MM.1S (cell line): ENCODE measurements around the gene CDCA8.

Experiments used
- DNase-seq: peaks from one replicate; pipeline ENCODE4 v3.0.0-alpha.2; 2015
- H2AFZ ChIP-seq: fragments of 300-600 bp; sonication (generic); 2 replicates; pipeline ENCODE4 v1.6.0; 2016; ENCODE audit warnings: antibody characterized with exemption, low read length
- H3F3A ChIP-seq: fragments of 300-600 bp; sonication (generic); 2 replicates; pipeline ENCODE4 v1.6.1; 2016; ENCODE audit warnings: mild to moderate bottlenecking, antibody characterized with exemption, low read length, moderate library complexity, mixed read lengths; ENCODE audit not compliant: insufficient read depth
- H3K27ac ChIP-seq: fragments of 300-600 bp; sonication (generic); 2 replicates; pipeline ENCODE4 v1.5.1; 2016; ENCODE audit warnings: mild to moderate bottlenecking, low read length
- H3K27me3 ChIP-seq: fragments of 300-600 bp; sonication (generic); replicated peaks from 2 replicates; pipeline ENCODE4 v1.6.0; 2016; ENCODE audit warnings: low read length; ENCODE audit not compliant: insufficient read depth
- H3K36me3 ChIP-seq: fragments of 300-600 bp; sonication (generic); replicated peaks from 2 replicates; pipeline ENCODE4 v1.6.1; 2016; ENCODE audit warnings: mild to moderate bottlenecking, low read length, mixed read lengths; ENCODE audit not compliant: insufficient read depth
- H3K4me1 ChIP-seq: fragments of 300-600 bp; sonication (generic); 2 replicates; pipeline ENCODE4 v1.6.1; 2016; ENCODE audit warnings: low read length, mixed read lengths
- H3K4me2 ChIP-seq: fragments of 300-600 bp; sonication (generic); 2 replicates; pipeline ENCODE4 v1.6.0; 2016; ENCODE audit warnings: low read depth, low read length
- H3K4me3 ChIP-seq: fragments of 300-600 bp; sonication (generic); 2 replicates; pipeline ENCODE4 v1.5.1; 2016; ENCODE audit warnings: low read length, mixed read lengths
- H3K79me2 ChIP-seq: fragments of 300-600 bp; sonication (generic); 2 replicates; pipeline ENCODE4 v1.6.1; 2016; ENCODE audit warnings: mixed run types, low read length, mixed read lengths
- H3K9ac ChIP-seq: fragments of 300-600 bp; sonication (generic); 2 replicates; pipeline ENCODE4 v1.6.1; 2016; ENCODE audit warnings: low read length, mixed read lengths
- H3K9me2 ChIP-seq: fragments of 300-600 bp; sonication (generic); replicated peaks from 2 replicates; pipeline ENCODE4 v1.6.1; 2016; ENCODE audit warnings: mild to moderate bottlenecking, low read length, mixed read lengths; ENCODE audit not compliant: insufficient read depth
- H3K9me3 ChIP-seq: fragments of 300-600 bp; sonication (generic); replicated peaks from 2 replicates; pipeline ENCODE4 v1.6.1; 2016; ENCODE audit warnings: mild to moderate bottlenecking, low read length, mixed read lengths; ENCODE audit not compliant: insufficient read depth
- H4K20me1 ChIP-seq: fragments of 300-600 bp; sonication (generic); 2 replicates; pipeline ENCODE4 v1.6.1; 2016; ENCODE audit warnings: mild to moderate bottlenecking, low read length, moderate library complexity, mixed read lengths; ENCODE audit not compliant: insufficient read depth
- CTCF ChIP-seq: fragments of 300-600 bp; sonication (generic); IDR thresholded peaks from 2 replicates; pipeline ENCODE4 v1.5.1; 2016; ENCODE audit warnings: antibody characterized with exemption, low read length, mixed read lengths
- EZH2 ChIP-seq: fragments of 300-600 bp; sonication (generic); optimal IDR thresholded peaks from 2 replicates; pipeline ENCODE3; 2017; ENCODE audit warnings: low read depth, mild to moderate bottlenecking, antibody characterized with exemption, low read length, mixed read lengths
- EZH2phosphoT487 ChIP-seq: fragments of 300-600 bp; sonication (generic); IDR thresholded peaks from 2 replicates; pipeline ENCODE4 v1.6.1; 2018; ENCODE audit warnings: antibody characterized with exemption, low read length

The CDCA8 gene

GRCh38 chr1:37730376-37730775 is 38.1 kb downstream of the CDCA8 start:
- Histone ChIP-seq H3K4me1 (no peaks in the 10 kb centered on the region), H3K4me3 (no peak overlapping the region), H2AFZ (no peak overlapping the region), H3K36me3 (no peaks in the 10 kb centered on the region), H3K9ac (no peak overlapping the region), H3F3A (no peaks in the 10 kb centered on the region), H3K27me3 (no peaks in the 10 kb centered on the region), H3K79me2 (no peaks in the 10 kb centered on the region), H3K27ac (no peak overlapping the region), H4K20me1 (no peaks in the 10 kb centered on the region), H3K4me2 (no peak overlapping the region), H3K9me3 (no peaks in the 10 kb centered on the region), H3K9me2 (no peaks in the 10 kb centered on the region)
- no peak for DNase-seq
- TF ChIP-seq EZH2 (no peak), CTCF (no peak), EZH2phosphoT487 (no peak)

- no peak overlapping the region for H3K9ac ChIP-seq
- no peaks in the 10 kb centered on the region for H3K79me2 ChIP-seq
- H3K9me3 ChIP-seq, result no peaks in the 10 kb centered on the region
- no peak overlapping the region for H2AFZ ChIP-seq
- H3K4me1 ChIP-seq, result no peaks in the 10 kb centered on the region
- no peak for DNase-seq
- no peak overlapping the region for H3K4me2 ChIP-seq
- no peaks in the 10 kb centered on the region for H3K9me2 ChIP-seq
- H4K20me1 ChIP-seq, result no peaks in the 10 kb centered on the region
- TF ChIP-seq CTCF (no peak), EZH2phosphoT487 (no peak), EZH2 (no peak)
- H3K27me3 ChIP-seq, result no peaks in the 10 kb centered on the region
- no peaks in the 10 kb centered on the region for H3F3A ChIP-seq
- H3K27ac ChIP-seq, result no peak overlapping the region
- no peaks in the 10 kb centered on the region for H3K36me3 ChIP-seq
- H3K4me3 ChIP-seq, result no peak overlapping the region
Observed at GRCh38 chr1:37731312-37732019, 39.1 kb downstream of the CDCA8 start.

GRCh38 chr1:37732111-37732780 is 39.9 kb downstream of the CDCA8 start:
- no peak overlapping the region for H3K4me3 ChIP-seq
- H3K27ac ChIP-seq, result no peak overlapping the region
- H2AFZ ChIP-seq, result no peak overlapping the region
- no peak overlapping the region for H3K9ac ChIP-seq
- no peaks in the 10 kb centered on the region for H3K9me3 ChIP-seq
- no peaks in the 10 kb centered on the region for H3K27me3 ChIP-seq
- no peak overlapping the region for H3K4me2 ChIP-seq
- DNase-seq, result no peak
- H3F3A ChIP-seq, result no peaks in the 10 kb centered on the region
- no peaks in the 10 kb centered on the region for H3K79me2 ChIP-seq
- H3K9me2 ChIP-seq, result no peaks in the 10 kb centered on the region
- no peaks in the 10 kb centered on the region for H4K20me1 ChIP-seq
- no peak for TF ChIP-seq EZH2phosphoT487
- TF ChIP-seq EZH2, result no peak
- TF ChIP-seq CTCF, result no peak
- H3K4me1 ChIP-seq, result no peaks in the 10 kb centered on the region
- no peaks in the 10 kb centered on the region for H3K36me3 ChIP-seq
